GM23338 (cell line): Measurements from ENCODE around the gene CCN2. TPM values are rescaled to one million over a fixed set of nuclear protein-coding genes. Genes with fewer than 3 reads are reported as not detected.
"Not testable (repeated sequence)": the region's sequence is repeated elsewhere in the genome, so short reads cannot be mapped to it uniquely, and the experiment has no call there.

Source experiments
- ATAC-seq: fragments of 200-7000 bp; cut with Tn5 transposase; 3 replicates; pipeline ENCODE4 v1.9.1; 2020
- DNase-seq: peaks from one replicate; pipeline ENCODE4 v3.0.0-alpha.2; 2015; ENCODE audit warnings: low spot score
- H2AFZ ChIP-seq: fragments of 200-600 bp; sonication (generic); 2 replicates; pipeline ENCODE4 v1.8.0; 2016; ENCODE audit warnings: antibody characterized with exemption, mild to moderate bottlenecking, moderate library complexity
- H3F3A ChIP-seq: fragments of 200-600 bp; sonication (generic); replicated peaks from 2 replicates; pipeline ENCODE4 v1.8.0; 2017; ENCODE audit warnings: antibody characterized with exemption, mixed run types, low read depth
- H3K27ac ChIP-seq: fragments of 200-600 bp; sonication (generic); 2 replicates; pipeline ENCODE4 v1.6.1; 2016; ENCODE audit warnings: low read depth
- H3K27me3 ChIP-seq: fragments of 200-600 bp; sonication (generic); 2 replicates; pipeline ENCODE4 v1.8.0; 2016; ENCODE audit warnings: mild to moderate bottlenecking, mixed run types, moderate library complexity; ENCODE audit not compliant: insufficient read depth
- H3K36me3 ChIP-seq: fragments of 200-600 bp; sonication (generic); 2 replicates; pipeline ENCODE4 v1.8.0; 2016; ENCODE audit warnings: mild to moderate bottlenecking; ENCODE audit not compliant: insufficient read depth
- H3K4me1 ChIP-seq: fragments of 200-600 bp; sonication (generic); 2 replicates; pipeline ENCODE4 v1.8.0; 2016; ENCODE audit warnings: mild to moderate bottlenecking, moderate library complexity; ENCODE audit not compliant: insufficient read depth
- H3K4me2 ChIP-seq: fragments of 200-600 bp; sonication (generic); 2 replicates; pipeline ENCODE4 v1.7.1; 2017; ENCODE audit warnings: mixed run types
- H3K4me3 ChIP-seq: fragments of 200-600 bp; sonication (generic); 2 replicates; pipeline ENCODE4 v1.6.1; 2016; ENCODE audit warnings: mixed run types
- H3K79me2 ChIP-seq: fragments of 200-600 bp; sonication (generic); replicated peaks from 2 replicates; pipeline ENCODE4 v1.8.0; 2017; ENCODE audit warnings: mild to moderate bottlenecking; ENCODE audit not compliant: insufficient read depth
- H3K9me2 ChIP-seq: fragments of 200-600 bp; sonication (generic); 2 replicates; pipeline ENCODE4 v1.8.0; 2017; ENCODE audit not compliant: insufficient read depth
- H4K20me1 ChIP-seq: fragments of 200-600 bp; sonication (generic); replicated peaks from 2 replicates; pipeline ENCODE4 v1.8.0; 2017; ENCODE audit warnings: mild to moderate bottlenecking; ENCODE audit not compliant: insufficient read depth
- H3K27ac Mint-ChIP-seq: 2 replicates; pipeline ENCODE4 v1.8.0; 2020; ENCODE audit warnings: inconsistent platforms, mild to moderate bottlenecking, moderate library complexity, mixed read lengths
- H3K27me3 Mint-ChIP-seq: 3 replicates; pipeline ENCODE4 v1.8.0; 2022; ENCODE audit warnings: low read depth, mild to moderate bottlenecking, moderate library complexity, mixed read lengths, inconsistent platforms; ENCODE audit not compliant: insufficient read depth, poor library complexity
- H3K36me3 Mint-ChIP-seq: 3 replicates; pipeline ENCODE4 v1.8.0; 2021; ENCODE audit warnings: low read depth, mild to moderate bottlenecking, inconsistent platforms, moderate library complexity, mixed read lengths
- H3K4me1 Mint-ChIP-seq: 3 replicates; pipeline ENCODE4 v1.8.0; 2020; ENCODE audit warnings: mild to moderate bottlenecking, inconsistent platforms, mixed read lengths
- H3K4me3 Mint-ChIP-seq: 3 replicates; pipeline ENCODE4 v1.8.0; 2021; ENCODE audit warnings: moderate library complexity, mild to moderate bottlenecking, inconsistent platforms, mixed read lengths
- H3K9me3 Mint-ChIP-seq: 3 replicates; pipeline ENCODE4 v1.8.0; 2020; ENCODE audit warnings: moderate library complexity, mild to moderate bottlenecking, inconsistent platforms, mixed read lengths
- CTCF ChIP-seq, 2 experiments: fragments of 200-600 bp in 1 of 2; sonication (generic) in 1 of 2; conservative IDR thresholded peaks; 2 replicates each; pipeline versions ENCODE4 v1.5.1 to v1.6.1; 2016 to 2017; ENCODE audit warnings: antibody characterized with exemption in 2 of 2, low read depth in 2 of 2, mild to moderate bottlenecking in 2 of 2, moderate library complexity in 1 of 2
- EZH2 ChIP-seq: fragments of 200-600 bp; sonication (generic); IDR thresholded peaks from one replicate; pipeline ENCODE4 v1.8.0; 2017; ENCODE audit warnings: antibody characterized with exemption, mild to moderate bottlenecking, low read depth; ENCODE audit not compliant: unreplicated experiment
- EZH2phosphoT487 ChIP-seq: fragments of 200-600 bp; sonication (generic); IDR thresholded peaks from one replicate; pipeline ENCODE4 v1.8.1; 2018; ENCODE audit warnings: antibody characterized with exemption; ENCODE audit not compliant: unreplicated experiment
- NANOG ChIP-seq: IDR thresholded peaks from 2 replicates; pipeline ENCODE4 v1.6.1; 2016; ENCODE audit warnings: antibody characterized with exemption, borderline replicate concordance
- POLR2AphosphoS5 ChIP-seq: IDR thresholded peaks from 2 replicates; pipeline ENCODE4 v1.6.1; 2016; ENCODE audit warnings: antibody characterized with exemption, low read depth
- REST ChIP-seq: IDR thresholded peaks from one replicate; pipeline ENCODE4 v1.6.1; 2018; ENCODE audit warnings: antibody characterized with exemption; ENCODE audit not compliant: unreplicated experiment
- STAT1 ChIP-seq: IDR thresholded peaks from one replicate; pipeline ENCODE4 v1.6.1; 2016; ENCODE audit warnings: antibody characterized with exemption; ENCODE audit not compliant: unreplicated experiment
- polyA plus RNA-seq: library from polyadenylated mRNA; unstranded; fragments of >200 nt; fragmentation: Nextera tagmentation; extraction: Ambion mirVana; gene quantifications from 2 replicates; pipeline ENCODE4 v1.2.1, GENCODE V29; 2016
- total RNA-seq: library from RNA; depleted of rRNA; stranded (reverse); fragments of >200 nt; shearing (Covaris generic); gene quantifications from 2 replicates; pipeline ENCODE4 v1.2.3, GENCODE V29; 2014

CCN2 gene
- total and polyA plus RNA-seq, 2 experiments from 2014 or later: 128 to 159 TPM

DNA sequence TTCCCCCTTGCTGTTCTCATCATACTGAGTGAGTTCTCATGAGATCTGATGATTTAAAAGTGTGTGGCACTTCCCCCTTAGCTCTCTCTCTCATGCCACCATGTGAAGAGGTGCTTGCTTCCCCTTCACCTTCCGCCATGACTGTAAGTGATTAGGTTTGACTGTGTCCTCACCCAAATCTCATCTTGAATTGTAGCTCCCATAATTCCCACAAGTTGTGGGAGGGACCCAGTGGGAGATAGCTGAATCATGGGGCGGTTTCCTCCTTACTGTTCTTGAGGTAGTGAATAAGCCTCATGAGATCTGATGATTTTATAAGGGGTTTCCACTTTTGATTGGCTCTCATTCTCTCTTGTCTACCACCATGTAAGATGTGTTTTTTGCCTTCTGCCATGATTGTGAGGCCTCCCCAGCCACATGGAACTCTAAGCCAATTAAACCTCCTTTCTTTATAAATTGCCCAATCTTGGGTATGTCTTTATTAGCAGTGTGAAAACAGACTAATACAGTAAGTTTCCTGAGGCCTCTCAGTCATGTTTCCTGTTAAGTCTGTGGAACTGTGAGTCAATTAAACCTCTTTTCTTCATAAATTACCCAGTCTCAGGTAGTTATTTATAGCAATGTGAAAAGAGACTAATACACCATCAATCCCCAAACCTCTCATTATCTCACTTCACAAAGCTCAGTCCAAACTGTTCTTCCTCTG lies 34.9 kb downstream of the CCN2 start:
- H3K4me3 ChIP-seq, H3K4me3 Mint-ChIP-seq, H3K4me2 ChIP-seq, H3K27ac ChIP-seq, DNase-seq, H2AFZ ChIP-seq, H3K79me2 ChIP-seq, H3K27me3 Mint-ChIP-seq, H3K9me2 ChIP-seq, H3K4me1 ChIP-seq, ATAC-seq, H4K20me1 ChIP-seq, H3K27ac Mint-ChIP-seq, H3K27me3 ChIP-seq: not testable (repeated sequence)
- peak; percentile 75 for TF ChIP-seq POLR2AphosphoS5
- peaks cover 56% of the 10 kb centered on the region for H3F3A ChIP-seq
- peaks cover 52% of the 10 kb centered on the region for H3K9me3 Mint-ChIP-seq
- peaks cover 54% of the 10 kb centered on the region for H3K36me3 ChIP-seq
- peaks cover 11% of the 10 kb centered on the region; the same call in 1 of the 3 replicates for H3K4me1 Mint-ChIP-seq
- peaks cover 84% of the 10 kb centered on the region for H3K36me3 Mint-ChIP-seq

DNA sequence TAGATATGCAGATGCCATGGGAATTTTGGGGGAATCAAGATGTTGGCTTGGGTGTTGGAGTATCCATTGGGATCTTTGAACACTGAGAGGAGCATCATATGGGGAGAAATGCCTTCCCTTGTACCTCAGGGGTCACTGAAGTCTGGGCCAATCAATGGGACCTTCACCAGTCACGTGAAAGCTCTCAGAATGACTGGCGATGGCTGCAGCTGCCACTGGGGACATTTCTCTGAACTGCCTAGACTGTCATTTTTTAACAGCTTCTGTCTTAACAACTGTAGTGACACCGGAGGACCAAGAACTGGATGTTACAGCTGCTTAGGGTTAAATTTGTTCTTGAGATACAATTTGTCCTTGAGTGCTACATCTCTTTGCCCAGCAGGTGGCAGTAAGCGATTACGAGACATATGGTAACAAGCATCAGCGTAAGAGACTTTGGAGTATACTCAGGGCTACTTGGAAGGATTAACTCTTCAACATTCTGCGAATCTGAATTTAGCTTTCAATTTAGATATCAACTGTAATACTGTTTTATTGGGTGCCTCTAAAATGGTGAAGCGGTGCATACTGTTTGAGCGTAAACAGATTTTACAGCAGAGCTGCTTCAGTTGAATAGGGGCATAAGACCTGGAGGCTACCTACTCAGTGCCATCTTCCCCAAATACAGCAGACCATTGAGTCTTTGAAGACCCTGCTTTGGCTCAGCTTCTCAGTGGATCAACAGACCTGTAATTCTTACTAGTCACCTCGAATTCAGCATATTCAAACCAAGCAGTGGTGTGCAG lies 36.0 kb downstream of the CCN2 start:
- Histone ChIP-seq H3K36me3 (peaks cover 63% of the 10 kb centered on the region), H3K4me3 (no peak overlapping the region), H3K9me2 (no peaks in the 10 kb centered on the region), H2AFZ (no peak overlapping the region), H3F3A (peaks cover 59% of the 10 kb centered on the region), H3K4me2 (no peak overlapping the region), H3K4me1 (peaks cover 8% of the 10 kb centered on the region), H3K27me3 (no peaks in the 10 kb centered on the region), H4K20me1 (peaks cover 15% of the 10 kb centered on the region), H3K79me2 (peaks cover 3% of the 10 kb centered on the region), H3K27ac (no peak overlapping the region)
- no peak overlapping the region for H3K4me3 Mint-ChIP-seq
- no peak overlapping the region for H3K27ac Mint-ChIP-seq
- H3K27me3 Mint-ChIP-seq: peaks cover 8% of the 10 kb centered on the region
- TF ChIP-seq NANOG (no peak), CTCF (conservative IDR thresholded peaks at IDR 0.05; ENCODE audit: low read depth in 2 of 2) (peak; percentile 77 to 90), EZH2phosphoT487 (no peak), EZH2 (no peak), STAT1 (no peak), POLR2AphosphoS5 (peak; percentile 8; the same call in 1 of the 2 replicates)
- H3K9me3 Mint-ChIP-seq: peaks cover 47% of the 10 kb centered on the region
- ATAC-seq (peak; percentile 17), DNase-seq (peak; percentile 82)
- H3K36me3 Mint-ChIP-seq: peaks cover 89% of the 10 kb centered on the region
- peaks cover 11% of the 10 kb centered on the region; the same call in 1 of the 3 replicates for H3K4me1 Mint-ChIP-seq

- no peak overlapping the region for H3K27ac Mint-ChIP-seq
- no peak overlapping the region for H3K27ac ChIP-seq
- H3K36me3 Mint-ChIP-seq: peaks cover 87% of the 10 kb centered on the region
- peaks cover 67% of the 10 kb centered on the region for H3K36me3 ChIP-seq
- peaks cover 9% of the 10 kb centered on the region for H3K4me1 ChIP-seq
- no peak for DNase-seq
- H3K79me2 ChIP-seq: peaks cover 3% of the 10 kb centered on the region
- peaks cover 15% of the 10 kb centered on the region for H4K20me1 ChIP-seq
- no peaks in the 10 kb centered on the region for H3K9me2 ChIP-seq
- no peak overlapping the region for H3K4me2 ChIP-seq
- H3K4me3 ChIP-seq: no peak overlapping the region
- no peak for ATAC-seq
- H3K27me3 ChIP-seq: no peaks in the 10 kb centered on the region
- H3K4me3 Mint-ChIP-seq: no peak overlapping the region
- H3K4me1 Mint-ChIP-seq: peaks cover 13% of the 10 kb centered on the region; the same call in 1 of the 3 replicates
- H3K27me3 Mint-ChIP-seq: peaks cover 8% of the 10 kb centered on the region
- H3F3A ChIP-seq: peaks cover 51% of the 10 kb centered on the region
- H3K9me3 Mint-ChIP-seq: peaks cover 40% of the 10 kb centered on the region
- H2AFZ ChIP-seq: no peak overlapping the region
- TF ChIP-seq NANOG: no peak
- no peak for TF ChIP-seq REST
- TF ChIP-seq POLR2AphosphoS5: 0 out of 2 replicates have a peak, but pooled peaks have one; percentile 27
These were observed 36.9 kb downstream of the CCN2 start for GRCh38 chr6:131914234-131914633.
